ENCODE measurements around the gene SLCO4A1.

GRCh38 chr20:62605236-62605943, 36.9 kb upstream of the SLCO4A1 start:
- TF ChIP-seq POLR2AphosphoS5 (IDR thresholded peaks at IDR 0.05) (no peak), POLR2A (IDR thresholded peaks at IDR 0.05) (no peak), CTCF (IDR thresholded peaks at IDR 0.05) (no peak)
